CD4-positive, CD25-positive, alpha-beta regulatory T cell (primary cell): ENCODE results near the gene ANAPC15. TPM values are rescaled to one million over a fixed set of nuclear protein-coding genes. Genes with fewer than 3 reads are reported as not detected.

Source experiments
- ATAC-seq, 2 donors: fragments of 150-1000 bp; cut with Tn5 transposase; one replicate each; pipeline ENCODE4 v1.10.0; 2021; ENCODE audit warnings: low read depth in 2 of 2, moderate number of reproducible peaks in 2 of 2, moderate library complexity in 1 of 2
- DNase-seq, 3 donors: peaks; one replicate each; pipeline versions ENCODE4 v3.0.0 to v3.0.0-alpha.2; 2012 to 2022; ENCODE audit warnings: mixed read lengths in 1 of 3
- H3K27ac ChIP-seq: one replicate; pipeline ENCODE4 v1.7.0; 2013; ENCODE audit warnings: mild to moderate bottlenecking, low read length; ENCODE audit not compliant: insufficient read depth, poor library complexity, severe bottlenecking
- H3K27me3 ChIP-seq: one replicate; pipeline ENCODE4 v1.7.0; 2013; ENCODE audit warnings: low read length; ENCODE audit not compliant: control insufficient read depth, insufficient read depth
- H3K36me3 ChIP-seq: one replicate; pipeline ENCODE4 v1.7.0; 2013; ENCODE audit warnings: mild to moderate bottlenecking, low read length, moderate library complexity; ENCODE audit not compliant: control insufficient read depth, insufficient read depth
- H3K4me1 ChIP-seq: 2 replicates; pipeline ENCODE4 v1.7.0; 2013; ENCODE audit warnings: mild to moderate bottlenecking, low read length; ENCODE audit not compliant: insufficient read depth, control insufficient read depth, poor library complexity, severe bottlenecking
- H3K4me3 ChIP-seq: one replicate; pipeline ENCODE4 v1.7.0; 2013; ENCODE audit warnings: low read depth, mild to moderate bottlenecking, low read length, moderate library complexity
- H3K9me3 ChIP-seq, 2 experiments: 1 replicate in 1 of 2; 2 replicates in 1 of 2; pipeline ENCODE4 v1.7.0; 2013; ENCODE audit warnings: low read length in 2 of 2, mild to moderate bottlenecking in 1 of 2, moderate library complexity in 1 of 2; ENCODE audit not compliant: control insufficient read depth in 2 of 2
- H3K27ac Mint-ChIP-seq, 3 donors: one replicate each; pipeline ENCODE4 v1.8.0; 2020 to 2022; ENCODE audit warnings: mild to moderate bottlenecking in 3 of 3, mixed read lengths in 3 of 3, moderate library complexity in 2 of 3
- H3K27me3 Mint-ChIP-seq: one replicate; pipeline ENCODE4 v1.8.0; 2022; ENCODE audit warnings: mild to moderate bottlenecking, mixed read lengths
- H3K36me3 Mint-ChIP-seq: one replicate; pipeline ENCODE4 v1.8.0; 2020; ENCODE audit warnings: mixed read lengths
- H3K4me1 Mint-ChIP-seq, 4 donors: one replicate each; pipeline ENCODE4 v1.8.0; 2020 to 2022; ENCODE audit warnings: mixed read lengths in 4 of 4, mild to moderate bottlenecking in 1 of 4
- H3K4me3 Mint-ChIP-seq, 4 donors: one replicate each; pipeline ENCODE4 v1.8.0; 2020 to 2022; ENCODE audit warnings: mild to moderate bottlenecking in 4 of 4, mixed read lengths in 4 of 4, moderate library complexity in 3 of 4
- H3K9me3 Mint-ChIP-seq, 7 donors: one replicate each; pipeline ENCODE4 v1.8.0; 2020 to 2022; ENCODE audit warnings: mixed read lengths in 7 of 7, mild to moderate bottlenecking in 3 of 7, moderate library complexity in 2 of 7
- polyA plus RNA-seq, 4 donors: library from polyadenylated mRNA; unstranded; fragments of 300-500 nt; fragmentation: Illumina TruSeq; gene quantifications; one replicate each; pipeline ENCODE4 v1.2.3, GENCODE V29; 2021
- total RNA-seq: library from RNA; stranded (reverse); gene quantifications from one replicate; pipeline ENCODE4 v1.2.3, GENCODE V29; 2022

The ANAPC15 gene
- total and polyA plus RNA-seq, 5 donors from 2014 or later: 46.3 to 103 (median 96.7) TPM

DNA sequence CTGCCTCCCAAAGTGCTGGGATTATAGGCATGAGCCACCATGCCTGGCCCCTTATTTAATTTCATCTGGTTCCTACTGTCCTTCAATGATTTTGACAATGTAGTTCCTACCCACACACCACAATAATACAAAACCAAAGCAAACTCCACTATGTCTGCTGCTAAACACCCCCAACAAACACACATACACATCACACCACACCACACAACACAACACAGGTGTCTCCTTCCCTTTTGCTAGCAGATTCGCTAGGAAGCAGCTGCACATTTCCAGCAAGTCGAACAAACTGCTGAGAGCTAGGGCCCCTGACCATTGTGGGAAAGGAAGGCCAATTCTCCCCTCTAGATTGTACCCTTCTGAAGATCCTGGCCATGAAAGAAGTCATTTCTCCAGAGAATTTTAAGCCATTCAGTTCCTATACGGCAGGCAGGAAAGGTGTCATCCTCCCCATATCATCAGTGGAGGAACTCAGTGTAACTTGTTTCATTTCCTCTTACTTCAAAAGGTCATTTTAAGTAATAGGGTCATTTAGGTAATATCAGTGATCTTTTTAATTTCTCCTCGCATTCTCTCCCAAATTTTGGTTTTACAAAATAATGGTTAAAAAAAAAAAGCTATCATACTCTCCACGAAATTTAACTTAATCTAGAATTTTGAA is 50.6 kb downstream of the ANAPC15 start:
- Histone ChIP-seq H3K27ac (no peak overlapping the region), H3K27me3 (no peaks in the 10 kb centered on the region), H3K36me3 (no peaks in the 10 kb centered on the region), H3K4me3 (no peak overlapping the region), H3K9me3 (no peaks in the 10 kb centered on the region), H3K4me1 (no peaks in the 10 kb centered on the region)
- no peak overlapping the region for H3K27ac Mint-ChIP-seq
- peaks cover 0 to 9% (median 3%) of the 10 kb centered on the region in 4 donors for H3K4me1 Mint-ChIP-seq
- H3K36me3 Mint-ChIP-seq: peaks cover 14% of the 10 kb centered on the region
- DNase-seq (no peak), ATAC-seq (no peak)
- no peaks in the 10 kb centered on the region for H3K9me3 Mint-ChIP-seq
- no peak overlapping the region for H3K4me3 Mint-ChIP-seq
- H3K27me3 Mint-ChIP-seq: no peaks in the 10 kb centered on the region

Other genes with a start within 250 kb of the ANAPC15 start
- gene DEFB131B, start 234.2 kb downstream of the ANAPC15 start, total RNA-seq: not detected
- not detected for gene DEFB131B, start 234.2 kb downstream of the ANAPC15 start, polyA plus RNA-seq
- 21.7 TPM for gene XNDC1N, start 184.1 kb downstream of the ANAPC15 start, total RNA-seq
- gene XNDC1N, start 184.1 kb downstream of the ANAPC15 start, polyA plus RNA-seq: 1 to 10 TPM; 4.7 to 9.6 (median 6.3) TPM
- gene RNF121, start 183.6 kb downstream of the ANAPC15 start, total RNA-seq: 23.6 TPM
- gene RNF121, start 183.6 kb downstream of the ANAPC15 start, polyA plus RNA-seq: 10 to 100 TPM in 2 of 4 donors, 1 to 10 TPM in 2; 8.8 to 13.1 (median 10.2) TPM
- 22.8 TPM for gene IL18BP, start 113.8 kb downstream of the ANAPC15 start, total RNA-seq
- 10 to 100 TPM; 10.4 to 19.1 (median 12.5) TPM for gene IL18BP, start 113.8 kb downstream of the ANAPC15 start, polyA plus RNA-seq
- gene NUMA1, start 32.2 kb downstream of the ANAPC15 start, total RNA-seq: 272 TPM
- 10 to 100 TPM; 14.0 to 27.2 (median 20.5) TPM for gene NUMA1, start 32.2 kb downstream of the ANAPC15 start, polyA plus RNA-seq
- 1.5 TPM for gene LRRC51, start 31.8 kb downstream of the ANAPC15 start, total RNA-seq
- 1 to 10 TPM; 2.8 to 9.4 (median 6.3) TPM for gene LRRC51, start 31.8 kb downstream of the ANAPC15 start, polyA plus RNA-seq
- 48.5 TPM for gene LAMTOR1, start 9.4 kb downstream of the ANAPC15 start, total RNA-seq
- gene LAMTOR1, start 9.4 kb downstream of the ANAPC15 start, polyA plus RNA-seq: 100 to 1,000 TPM in 3 of 4 donors, 10 to 100 TPM in 1; 69.2 to 116 (median 102) TPM
- not detected for gene TOMT, start 6.8 kb downstream of the ANAPC15 start, total RNA-seq
- not detected for gene TOMT, start 6.8 kb downstream of the ANAPC15 start, polyA plus RNA-seq
- gene FOLR3, start 23.0 kb upstream of the ANAPC15 start, total RNA-seq: not detected
- gene FOLR3, start 23.0 kb upstream of the ANAPC15 start, polyA plus RNA-seq: under 1 TPM in 1 of 4 donors, not detected in 3; 0.32 TPM
- not detected for gene FOLR1, start 79.4 kb upstream of the ANAPC15 start, total RNA-seq
- not detected for gene FOLR1, start 79.4 kb upstream of the ANAPC15 start, polyA plus RNA-seq
- not detected for gene FOLR2, start 104.1 kb upstream of the ANAPC15 start, total RNA-seq
- gene FOLR2, start 104.1 kb upstream of the ANAPC15 start, polyA plus RNA-seq: under 1 TPM in 1 of 4 donors, not detected in 3; 0.26 TPM
- gene INPPL1, start 112.1 kb upstream of the ANAPC15 start, total RNA-seq: 101 TPM
- 1 to 10 TPM; 3.6 to 4.5 (median 4.2) TPM for gene INPPL1, start 112.1 kb upstream of the ANAPC15 start, polyA plus RNA-seq
- not detected for gene PHOX2A, start 131.5 kb upstream of the ANAPC15 start, total RNA-seq
- not detected for gene PHOX2A, start 131.5 kb upstream of the ANAPC15 start, polyA plus RNA-seq